Adipose tissue (tissue), 3 donors: ENCODE measurements around the gene SORCS2. TPM values are rescaled to one million over a fixed set of nuclear protein-coding genes. Genes with fewer than 3 reads are reported as not detected.

Experiments used
- H3K27ac ChIP-seq: one replicate; pipeline ENCODE4 v1.5.1; 2013; ENCODE audit warnings: low read depth, low read length
- WGBS, 3 donors: extraction: QIAGEN DNeasy Blood & Tissue Kit; methylation state at CpG; one replicate each; pipeline ENCODE4 v1.1.7; 2013; 5-methylcytosine and 5-hydroxymethylcytosine counted together
- polyA plus RNA-seq, 3 donors: library from polyadenylated mRNA; stranded (reverse); fragments of 200-250 nt; gene quantifications; one replicate each; pipeline ENCODE4 v1.2.3, GENCODE V29; 2013
- donor health status: healthy with polysubstance abuse.
- donor health status: Bipolar disorder and iron deficiency.
- donor health status: healthy.

Gene SORCS2
- 1 to 10 TPM in 1 of 3 donors, under 1 TPM in 2; 0.22 to 2.2 (median 0.83) TPM for polyA plus RNA-seq

GRCh38 chr4:7192252-7193029 is at the start of gene SORCS2:
TSS of gene SORCS2 (plus strand) at chr4:7192538.
- H3K27ac ChIP-seq = no peak within 1 kb of the TSS
- WGBS, 3 donors = 0 to 1% (median 1%) methylated on average over 89 to 115 of the region's 116 CpGs

- 87 to 90% (median 87%) methylated on average over 17 of the region's 17 CpGs for WGBS, 3 donors
- no peak overlapping the region for H3K27ac ChIP-seq
Observed at GRCh38 chr4:7144374-7145290, 47.7 kb upstream of the SORCS2 start.

DNA sequence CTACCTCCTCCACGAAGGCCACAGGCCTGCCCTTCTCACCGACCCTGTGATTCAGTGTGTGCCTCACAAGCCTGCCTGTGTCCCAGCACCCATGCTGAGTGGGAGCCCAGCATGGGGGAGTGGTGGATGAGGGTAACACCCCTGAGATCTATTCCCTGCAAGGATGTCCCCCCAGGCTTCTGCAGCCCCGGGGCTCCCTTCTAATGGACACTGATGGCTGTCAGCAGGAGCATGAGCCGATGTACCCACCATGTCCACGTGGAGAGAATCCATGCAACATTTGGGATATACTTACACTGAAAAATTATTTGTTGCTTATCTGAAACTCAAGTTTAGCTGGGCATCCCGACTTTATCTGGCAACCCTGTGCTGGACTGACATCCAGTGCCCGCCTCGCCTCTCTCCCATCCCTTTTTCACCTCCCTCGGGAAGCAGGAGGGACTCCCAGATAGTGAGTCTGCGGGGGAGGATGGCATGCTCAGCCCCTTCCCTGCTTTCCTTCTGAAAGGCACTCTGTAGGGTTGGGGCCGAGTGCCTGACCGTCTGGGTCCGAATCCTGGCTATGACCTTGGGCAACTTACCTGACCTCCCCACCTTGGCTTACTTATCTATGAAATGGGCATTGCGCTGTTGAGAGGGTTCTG is 46.9 kb upstream of the SORCS2 start:
- no peak overlapping the region for H3K27ac ChIP-seq
- 66 to 84% (median 76%) methylated on average over 14 of the region's 14 CpGs for WGBS, 3 donors

DNA sequence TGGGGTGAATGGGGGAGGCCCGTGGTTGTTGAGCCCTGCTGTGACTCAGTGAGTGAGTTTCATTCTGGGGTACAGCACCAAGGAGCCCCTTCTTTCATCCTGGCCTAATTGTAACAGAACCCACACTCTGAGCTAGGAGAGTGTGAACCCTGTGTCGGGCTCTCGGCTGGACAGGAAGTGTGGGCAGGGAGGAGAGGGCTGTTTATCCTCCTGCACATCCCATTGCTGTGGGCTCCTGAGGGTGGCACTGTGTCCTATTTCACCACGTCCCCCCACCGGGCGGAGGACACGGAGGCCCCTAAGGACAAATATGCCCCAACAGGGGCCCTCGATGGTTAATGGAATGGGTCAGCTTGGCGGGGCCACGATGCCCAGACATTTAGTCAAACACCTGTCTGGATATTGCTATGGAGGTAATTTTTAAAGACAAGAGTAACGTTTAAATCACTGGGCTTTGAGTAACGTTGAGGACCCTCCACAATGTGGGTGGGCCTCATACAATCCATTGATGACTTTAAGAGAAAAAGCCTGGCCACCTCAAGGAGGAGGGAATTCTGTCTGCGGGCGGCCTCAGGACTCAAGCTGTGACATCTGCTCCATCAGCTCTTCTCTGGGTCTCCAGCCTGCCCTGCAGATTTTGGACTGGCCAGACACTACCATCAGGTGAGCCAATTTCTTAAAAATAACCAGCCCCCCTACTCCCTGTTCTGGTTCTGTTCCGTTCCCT is 46.1 kb upstream of the SORCS2 start:
- no peak overlapping the region for H3K27ac ChIP-seq
- 74 to 78% (median 74%) methylated on average over 15 of the region's 15 CpGs for WGBS, 3 donors

DNA sequence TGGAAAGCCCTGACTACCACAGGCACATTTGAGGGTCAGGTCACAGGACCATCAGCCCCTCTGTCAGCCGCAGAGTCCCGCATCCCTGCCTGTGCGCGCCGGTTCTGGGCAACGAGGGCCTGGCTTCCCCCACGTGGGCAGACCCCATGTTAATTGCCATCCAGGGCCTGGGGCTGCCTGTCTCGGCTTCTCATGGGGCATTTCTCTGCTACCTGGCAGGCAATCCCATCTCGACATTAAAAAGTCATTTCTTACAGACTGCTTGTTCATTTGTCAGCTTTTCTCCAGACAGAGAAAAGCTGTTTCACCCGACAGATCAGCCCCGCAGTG is 45.6 kb upstream of the SORCS2 start:
- 73 to 86% (median 81%) methylated on average over 11 of the region's 11 CpGs for WGBS, 3 donors
- no peak overlapping the region for H3K27ac ChIP-seq

GRCh38 chr4:7147261-7147660 is 45.1 kb upstream of the SORCS2 start:
- H3K27ac ChIP-seq = no peak overlapping the region
- 79 to 90% (median 88%) methylated on average over 15 of the region's 15 CpGs for WGBS, 3 donors

DNA sequence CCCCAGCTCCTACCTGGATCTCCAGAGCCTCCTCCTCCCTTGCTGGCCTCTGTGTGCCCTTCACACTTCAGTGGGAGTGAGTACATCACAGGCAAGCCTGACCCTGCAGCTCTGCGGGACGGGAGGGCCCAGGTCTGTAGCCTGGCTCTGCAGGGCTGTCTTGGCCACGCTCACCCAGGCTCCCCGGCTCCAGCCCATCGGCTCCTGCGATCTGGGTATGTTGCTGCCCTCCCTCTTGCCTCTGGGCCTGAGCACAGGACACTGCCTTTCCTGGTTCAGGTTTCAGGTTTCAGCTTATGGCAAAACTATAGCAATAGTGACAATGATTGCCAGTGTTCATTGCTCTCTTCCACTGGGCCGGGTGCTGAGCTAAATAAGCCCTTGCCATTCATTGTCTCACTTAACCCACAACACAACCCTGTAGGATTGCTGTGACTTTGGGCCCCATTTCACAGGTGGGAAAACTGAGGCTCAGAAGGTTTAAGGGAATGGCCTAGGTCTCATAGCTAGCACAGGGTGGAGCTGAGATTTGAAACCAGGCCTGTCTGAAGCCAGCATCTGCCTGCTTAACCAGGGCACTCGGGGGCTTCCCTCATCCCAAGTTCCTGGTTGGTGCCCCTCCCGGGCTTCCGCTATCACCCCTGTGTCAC is 44.6 kb upstream of the SORCS2 start:
- H3K27ac ChIP-seq = no peak overlapping the region
- 89 to 92% (median 89%) methylated on average over 10 of the region's 10 CpGs for WGBS, 3 donors

DNA sequence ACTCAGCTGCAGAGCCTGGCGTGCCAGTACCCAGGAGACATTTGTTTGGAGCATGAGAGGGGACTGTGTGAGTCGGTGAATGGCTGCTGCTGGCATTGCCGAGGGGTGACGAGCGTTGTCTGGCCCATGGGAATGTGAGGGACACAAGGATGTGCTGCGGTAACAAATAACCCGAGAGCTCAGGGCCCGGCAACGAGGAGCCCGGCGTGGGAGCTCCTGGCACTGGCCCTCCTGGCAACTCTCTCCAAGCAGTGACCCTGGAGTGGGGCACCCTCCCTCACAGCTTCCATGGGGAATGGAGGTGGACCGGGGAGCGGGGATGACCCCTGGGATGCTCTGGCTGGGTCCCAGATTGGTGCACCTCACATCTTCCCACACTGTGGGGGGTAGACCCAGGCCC is 44.0 kb upstream of the SORCS2 start:
- no peak overlapping the region for H3K27ac ChIP-seq
- WGBS, 3 donors = 85 to 90% (median 88%) methylated on average over 13 of the region's 13 CpGs

DNA sequence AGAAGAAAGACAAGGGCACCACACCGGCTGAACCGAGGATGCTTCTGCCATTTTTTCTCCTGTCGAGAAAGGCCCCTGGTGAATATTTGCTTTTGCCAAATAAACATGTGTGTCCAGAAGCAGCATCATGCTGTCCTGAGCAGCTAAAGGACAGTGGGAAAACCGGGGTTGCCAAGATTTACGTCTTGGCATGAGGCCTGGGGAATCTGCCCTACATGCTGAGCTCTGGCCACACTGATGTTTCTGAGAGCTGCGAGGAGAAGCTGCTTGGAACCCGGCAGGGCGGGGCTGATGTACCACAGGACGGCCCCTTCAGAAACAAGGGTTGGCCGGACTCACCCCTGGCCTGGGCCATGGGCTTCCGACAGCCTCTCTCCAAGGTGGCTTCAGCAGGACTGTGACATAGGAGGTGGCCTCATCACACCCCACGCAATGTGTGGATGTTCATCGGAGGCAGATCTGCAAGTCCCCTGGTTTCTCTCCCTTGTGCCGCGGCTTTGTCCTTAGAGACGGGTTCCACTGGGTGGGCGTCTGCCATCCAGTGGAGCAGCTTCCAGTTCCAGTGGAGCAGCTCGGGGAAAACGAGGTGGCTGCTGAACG is 42.2 kb upstream of the SORCS2 start:
- no peak overlapping the region for H3K27ac ChIP-seq
- WGBS, 3 donors = 73 to 83% (median 81%) methylated on average over 20 of the region's 20 CpGs

GRCh38 chr4:7151668-7152227 is 40.6 kb upstream of the SORCS2 start:
- H3K27ac ChIP-seq = no peak overlapping the region
- WGBS, 3 donors = 64 to 91% (median 91%) methylated on average over 13 of the region's 13 CpGs

GRCh38 chr4:7153711-7154110 is 38.6 kb upstream of the SORCS2 start:
- WGBS, 3 donors = 87 to 94% (median 87%) methylated on average over 7 of the region's 7 CpGs

DNA sequence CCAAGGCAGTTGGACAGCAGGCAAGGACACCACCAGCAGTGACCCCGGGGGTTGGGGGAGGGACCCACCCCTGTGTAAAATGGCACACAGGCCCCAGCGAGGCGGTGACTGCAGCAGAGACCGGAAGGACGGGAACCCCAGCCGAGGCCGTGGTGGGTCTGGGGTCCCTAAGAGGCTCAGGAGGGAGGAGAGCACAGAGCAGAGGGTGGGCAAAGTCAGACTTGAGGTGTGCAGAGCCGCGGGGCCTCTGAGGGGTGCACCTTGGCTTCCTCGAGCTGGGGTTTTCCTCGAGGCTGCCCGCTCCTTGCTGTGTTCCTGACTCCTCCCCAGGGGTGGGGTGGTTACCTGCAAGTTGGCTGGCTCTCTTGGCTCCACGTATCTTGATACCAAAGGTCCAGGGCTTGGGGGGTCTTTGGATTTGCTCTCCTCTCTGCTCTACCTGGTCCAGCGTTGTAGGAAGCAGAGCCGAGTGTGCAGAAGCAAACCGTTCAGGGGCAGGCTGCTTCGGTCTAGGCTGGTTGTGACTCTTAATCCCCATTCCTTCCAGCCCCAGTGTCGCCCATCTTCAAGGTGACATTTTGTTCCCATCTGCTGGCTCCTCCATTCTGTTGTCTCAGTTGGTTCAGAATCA is 37.9 kb upstream of the SORCS2 start:
- no peak overlapping the region for H3K27ac ChIP-seq
- WGBS, 3 donors = 86 to 94% (median 94%) methylated on average over 18 of the region's 18 CpGs

More at GRCh38 chr4:7153711-7154110, 38.6 kb upstream of the SORCS2 start:
- H3K27ac ChIP-seq = no peak overlapping the region

- no peak overlapping the region for H3K27ac ChIP-seq
- 52 to 82% (median 59%) methylated on average over 19 of the region's 19 CpGs for WGBS, 3 donors
Observed at GRCh38 chr4:7155590-7156071, 36.7 kb upstream of the SORCS2 start.

- H3K27ac ChIP-seq = no peak overlapping the region
- 28 to 68% (median 34%) methylated on average over 12 of the region's 12 CpGs for WGBS, 3 donors
Observed at GRCh38 chr4:7156328-7156727, 36.0 kb upstream of the SORCS2 start.

- WGBS, 3 donors = 51 to 70% (median 55%) methylated on average over 12 of the region's 12 CpGs
- no peak overlapping the region for H3K27ac ChIP-seq
Observed at GRCh38 chr4:7156761-7157488, 35.4 kb upstream of the SORCS2 start.

DNA sequence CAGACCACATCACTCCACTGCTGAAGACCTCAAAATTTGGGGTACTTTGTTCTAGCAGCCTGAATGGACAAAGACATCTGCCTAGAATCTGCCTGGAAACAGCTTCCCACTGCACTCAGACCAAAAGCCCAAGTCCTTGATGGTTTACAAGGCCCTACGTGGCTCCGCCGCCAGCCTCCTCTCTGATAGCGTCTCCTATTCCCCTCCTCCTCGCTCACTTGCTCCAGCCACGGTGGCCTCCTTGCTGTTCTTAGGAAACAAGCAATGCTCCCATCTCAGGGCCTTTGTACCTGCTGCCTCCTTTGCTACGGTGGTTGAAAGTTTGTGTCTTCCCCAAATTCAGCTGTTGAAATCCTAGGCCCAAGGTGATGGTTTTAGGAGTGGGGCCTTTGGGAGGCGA is 34.7 kb upstream of the SORCS2 start:
- WGBS, 3 donors = 82 to 89% (median 84%) methylated on average over 8 of the region's 8 CpGs
- no peak overlapping the region for H3K27ac ChIP-seq
